H1 (cell line): ENCODE results near the gene TMEM203. TPM values are rescaled to one million over a fixed set of nuclear protein-coding genes. Genes with fewer than 3 reads are reported as not detected.

Experiments used
- CTCF ChIA-PET: fragments of 300-600 bp; sonication (Branson Sonifier 250); formaldehyde crosslinking; loops from one replicate; lab custom pipeline; 2021; ENCODE audit not compliant: partially characterized antibody; lab: Charles Lee
- POLR2A ChIA-PET: fragments of 300-600 bp; sonication (Branson Sonifier 250); formaldehyde crosslinking; loops from one replicate; lab custom pipeline; 2021; ENCODE audit warnings: inconsistent platforms; ENCODE audit not compliant: partially characterized antibody; lab: Charles Lee
- DNase-seq, 2 experiments: peaks; one replicate each; pipeline versions ENCODE4 v3.0.0 to v3.0.0-alpha.2; 2010 to 2022; ENCODE audit warnings: low spot score in 2 of 2, low read depth in 1 of 2, mixed read lengths in 1 of 2
- FAIRE-seq: peaks from 2 replicates; lab custom pipeline; 2011; peaks lifted over from hg19 to GRCh38; lab: Jason Lieb, UNC
- H2AFZ ChIP-seq: 2 replicates; pipeline ENCODE4 v1.8.1; 2012; ENCODE audit warnings: low read length, inconsistent platforms
- H2AK5ac ChIP-seq: 2 replicates; pipeline ENCODE4 v1.6.1; 2013; ENCODE audit warnings: low read depth, low read length
- H2BK120ac ChIP-seq: replicated peaks from 2 replicates; pipeline ENCODE3; 2013; ENCODE audit warnings: low read depth, low read length, inconsistent platforms
- H2BK12ac ChIP-seq: 2 replicates; pipeline ENCODE4 v1.6.1; 2013; ENCODE audit warnings: low read depth, low read length
- H2BK15ac ChIP-seq: 2 replicates; pipeline ENCODE4 v1.6.1; 2013; ENCODE audit warnings: low read length
- H2BK20ac ChIP-seq: 2 replicates; pipeline ENCODE4 v1.6.1; 2013; ENCODE audit warnings: low read length
- H2BK5ac ChIP-seq: 2 replicates; pipeline ENCODE4 v1.6.1; 2013; ENCODE audit warnings: low read depth, low read length
- H3K14ac ChIP-seq: 2 replicates; pipeline ENCODE4 v1.6.1; 2013; ENCODE audit warnings: inconsistent platforms; ENCODE audit not compliant: insufficient read length
- H3K18ac ChIP-seq: 2 replicates; pipeline ENCODE4 v1.6.1; 2013; ENCODE audit warnings: low read length; ENCODE audit errors: extremely low read depth
- H3K23ac ChIP-seq: 2 replicates; pipeline ENCODE4 v1.6.1; 2013; ENCODE audit warnings: inconsistent platforms; ENCODE audit not compliant: insufficient read length
- H3K23me2 ChIP-seq: 2 replicates; pipeline ENCODE4 v1.6.1; 2013; ENCODE audit warnings: low read depth, low read length
- H3K27ac ChIP-seq: 2 replicates; pipeline ENCODE4 v1.6.1; 2011; ENCODE audit warnings: low read depth, low read length, inconsistent platforms
- H3K27me3 ChIP-seq, 4 experiments: replicated peaks in 1 of 4; 1 replicate in 1 of 4; 2 replicates in 3 of 4; pipeline versions ENCODE4 v1.6.1 to v1.8.1; 2011 to 2013; ENCODE audit warnings: low read length in 3 of 4, mild to moderate bottlenecking in 3 of 4, inconsistent platforms in 2 of 4, mixed read lengths in 2 of 4, moderate library complexity in 1 of 4; ENCODE audit not compliant: control insufficient read depth in 3 of 4, insufficient read depth in 3 of 4; ENCODE audit errors: extremely low read depth in 1 of 4
- H3K36me3 ChIP-seq, 4 experiments: 2 replicates each; pipeline versions ENCODE4 v1.6.1 to v1.8.1; 2011 to 2013; ENCODE audit warnings: mild to moderate bottlenecking in 4 of 4, low read length in 3 of 4, moderate library complexity in 2 of 4, control low read depth in 1 of 4, inconsistent platforms in 1 of 4; ENCODE audit not compliant: insufficient read depth in 4 of 4, control insufficient read depth in 2 of 4
- H3K4ac ChIP-seq: replicated peaks from 2 replicates; pipeline ENCODE3; 2013; ENCODE audit warnings: low read length, low read depth, mixed read lengths, inconsistent platforms; ENCODE audit not compliant: insufficient read length
- H3K4me1 ChIP-seq, 4 experiments: replicated peaks in 1 of 4; 1 replicate in 1 of 4; 2 replicates in 3 of 4; pipeline versions ENCODE4 v1.6.1 to v1.8.1; 2011 to 2013; ENCODE audit warnings: low read length in 3 of 4, inconsistent platforms in 2 of 4, mixed read lengths in 1 of 4; ENCODE audit not compliant: insufficient read depth in 4 of 4, control insufficient read depth in 3 of 4
- H3K4me2 ChIP-seq, 2 experiments: 2 replicates each; pipeline versions ENCODE4 v1.6.1 to v1.8.1; 2011 to 2013; ENCODE audit warnings: low read depth in 2 of 2, low read length in 2 of 2, control low read depth in 1 of 2, inconsistent platforms in 1 of 2, mild to moderate bottlenecking in 1 of 2; ENCODE audit not compliant: insufficient read depth in 1 of 2
- H3K4me3 ChIP-seq, 4 experiments: fragments of 200-600, 300-600 bp in 1 of 4; sonication (generic), shearing (Covaris generic), sonication (Bioruptor Twin) in 1 of 4; 2 replicates each; pipeline versions ENCODE4 v1.5.1 to v1.8.1; 2011 to 2016; ENCODE audit warnings: low read length in 4 of 4, low read depth in 3 of 4, control low read depth in 2 of 4, inconsistent platforms in 2 of 4, mild to moderate bottlenecking in 2 of 4, mixed read lengths in 1 of 4, moderate library complexity in 1 of 4; ENCODE audit not compliant: insufficient read depth in 2 of 4; ENCODE audit errors: extremely low read depth in 1 of 4
- H3K56ac ChIP-seq: replicated peaks from 2 replicates; pipeline ENCODE3; 2013; ENCODE audit warnings: low read depth, mild to moderate bottlenecking, mixed read lengths, low read length, inconsistent platforms; ENCODE audit not compliant: insufficient read length
- H3K79me1 ChIP-seq: 2 replicates; pipeline ENCODE4 v1.6.1; 2013; ENCODE audit warnings: low read depth, low read length, control low read depth
- H3K79me2 ChIP-seq, 2 experiments: 2 replicates each; pipeline versions ENCODE4 v1.6.1 to v1.8.1; 2012 to 2013; ENCODE audit warnings: low read length in 2 of 2, mild to moderate bottlenecking in 2 of 2, inconsistent platforms in 1 of 2; ENCODE audit not compliant: insufficient read depth in 2 of 2, control insufficient read depth in 1 of 2
- H3K9ac ChIP-seq, 4 experiments: replicated peaks in 1 of 4; 1 replicate in 1 of 4; 2 replicates in 3 of 4; pipeline versions ENCODE4 v1.6.1 to v1.8.1; 2011 to 2013; ENCODE audit warnings: low read depth in 3 of 4, low read length in 3 of 4, control low read depth in 2 of 4, mild to moderate bottlenecking in 2 of 4, moderate library complexity in 2 of 4, inconsistent platforms in 1 of 4; ENCODE audit errors: extremely low read depth in 1 of 4
- H3K9me3 ChIP-seq, 2 experiments: 2 replicates each; pipeline versions ENCODE4 v1.6.1 to v1.8.1; 2012 to 2013; ENCODE audit warnings: mild to moderate bottlenecking in 2 of 2, moderate library complexity in 2 of 2, control low read depth in 1 of 2, inconsistent platforms in 1 of 2, low read depth in 1 of 2, low read length in 1 of 2, mixed read lengths in 1 of 2; ENCODE audit not compliant: insufficient read depth in 2 of 2
- H4K20me1 ChIP-seq, 2 experiments: replicated peaks in 1 of 2; 2 replicates each; pipeline versions ENCODE3 to v1.8.1; 2011 to 2013; ENCODE audit warnings: inconsistent platforms in 2 of 2, low read length in 2 of 2, mild to moderate bottlenecking in 1 of 2; ENCODE audit not compliant: insufficient read depth in 2 of 2, control insufficient read depth in 1 of 2
- H4K5ac ChIP-seq: 2 replicates; pipeline ENCODE4 v1.6.1; 2013; ENCODE audit warnings: low read length, low read depth, mixed read lengths, inconsistent platforms; ENCODE audit not compliant: insufficient read length
- H4K8ac ChIP-seq: 2 replicates; pipeline ENCODE4 v1.8.0; 2013; ENCODE audit warnings: mild to moderate bottlenecking, moderate library complexity, low read length, inconsistent platforms; ENCODE audit not compliant: insufficient read depth; ENCODE audit errors: extremely low read depth
- H4K91ac ChIP-seq: replicated peaks from 2 replicates; pipeline ENCODE3; 2013; ENCODE audit warnings: low read length, mixed read lengths, inconsistent platforms; ENCODE audit not compliant: insufficient read length
- CHD2 ChIP-seq: IDR thresholded peaks from 2 replicates; pipeline ENCODE4 v1.6.1; 2012; ENCODE audit warnings: low read length, improper control_type of control experiment
- SP1 ChIP-seq: IDR thresholded peaks from 2 replicates; pipeline ENCODE4 v1.6.1; 2011; ENCODE audit warnings: low read depth, low read length
- TAF1 ChIP-seq: IDR thresholded peaks from 2 replicates; pipeline ENCODE4 v1.6.1; 2011; ENCODE audit warnings: mild to moderate bottlenecking, low read depth, low read length
- WGBS, 2 experiments: shearing (Covaris generic) in 1 of 2; methylation state at CpG; one replicate each; pipeline versions ENCODE4 v1.1.6 to v1.1.7; 2013 to 2015; ENCODE audit warnings: low lambda C conversion rate in 2 of 2, mixed read lengths in 2 of 2, inconsistent platforms in 1 of 2, low coverage in 1 of 2, missing lambda C conversion rate in 1 of 2; ENCODE audit not compliant: insufficient replicate concordance in 2 of 2, insufficient coverage in 1 of 2, insufficient read length in 1 of 2; ENCODE audit errors: extremely low coverage in 1 of 2, missing lambda C conversion rate in 1 of 2; 5-methylcytosine and 5-hydroxymethylcytosine counted together
- polyA plus RNA-seq, 7 experiments: library from polyadenylated mRNA; depleted of rRNA in 3 of 7; stranded (reverse) in 5 of 7; unstranded in 2 of 7; fragments of >200 nt in 5 of 7; fragments of 200-250 nt in 2 of 7; gene quantifications; 1 replicate in 5 of 7; 2 replicates in 1 of 7; 4 replicates in 1 of 7; pipeline versions ENCODE4 v1.2.1 to v1.2.3, GENCODE V29; 2011 to 2013; ENCODE audit warnings: missing spikeins in 2 of 7, mixed read lengths in 2 of 7
- total RNA-seq: library from RNA; stranded (reverse); fragmentation: NEBNext Ultra II Directional; extraction: Animal tissue kit (Norgen Biotek cat#: 25700); gene quantifications from 2 replicates; pipeline ENCODE4 v1.2.1, GENCODE V29; 2021
- TF ChIP-seq, protein P1 (sequence below), 3 experiments: IDR thresholded peaks; 1 replicate in 2 of 3; 2 replicates in 1 of 3; pipeline versions ENCODE4 v1.5.1 to v1.6.1; 2011; ENCODE audit warnings: low read length in 3 of 3, mild to moderate bottlenecking in 3 of 3, inconsistent platforms in 2 of 3, low read depth in 1 of 3, moderate library complexity in 1 of 3; ENCODE audit not compliant: insufficient read depth in 1 of 3; ENCODE audit errors: control extremely low read depth in 1 of 3

Gene TMEM203
- total and polyA plus RNA-seq, 2 of the 8 experiments (the other 6 are each of a cell fraction or from before 2014, with no cell fraction given), result 44.1 to 57.1 TPM

DNA sequence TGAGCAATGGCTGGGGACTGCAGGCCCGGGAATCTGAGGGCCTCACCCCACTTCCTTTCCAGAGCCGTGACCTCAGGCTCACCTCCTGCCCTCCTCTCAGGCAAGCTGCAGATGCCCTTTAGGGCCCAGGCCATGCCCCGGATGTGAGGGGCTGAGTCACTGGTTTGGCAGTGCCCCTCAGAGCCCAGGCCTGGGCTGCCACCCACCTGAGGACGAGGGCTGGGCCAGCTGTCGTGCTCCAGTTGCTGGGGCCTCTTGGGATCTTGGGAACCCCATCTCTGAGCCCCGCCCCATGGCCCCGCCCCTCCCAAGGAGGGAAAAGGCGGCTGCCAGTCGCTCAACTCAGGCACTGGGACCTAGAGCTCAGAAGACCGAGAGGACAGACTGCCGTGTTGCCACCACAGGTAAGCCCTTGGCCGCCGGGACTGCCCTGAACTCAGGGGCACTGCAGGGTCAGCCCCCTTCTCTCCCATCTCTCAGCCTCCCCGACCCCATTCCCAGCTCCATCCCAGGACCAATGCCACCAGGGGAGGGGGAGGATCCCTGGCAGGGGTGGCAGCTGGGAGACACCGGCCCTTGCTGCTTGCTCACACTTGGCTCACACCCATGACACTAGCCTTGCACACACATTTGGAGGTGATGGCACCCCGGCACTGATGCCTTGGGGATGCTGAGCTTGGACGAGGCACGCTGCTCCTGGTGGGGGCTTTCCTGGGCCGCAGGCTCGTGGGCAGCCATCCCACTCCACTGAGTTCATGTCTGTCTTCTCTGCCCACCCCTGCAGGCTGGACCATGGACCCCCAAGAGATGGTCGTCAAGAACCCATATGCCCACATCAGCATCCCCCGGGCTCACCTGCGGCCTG, 19.6 kb upstream of the TMEM203 start, which contains the start of gene CYSRT1:
TSS of gene CYSRT1 (plus strand) at position 345 of the 865 bp plus-strand sequence. CDS start at position 793, 448 bp downstream.
- FAIRE-seq, result no peak
- 76% methylated on average over 19 of the region's 23 CpGs; no CpG with 5 or more reads in 1 of the 2 experiments for WGBS, 2 experiments

More for the DNA sequence above, 19.6 kb upstream of the TMEM203 start, which contains the start of gene CYSRT1:
- no peak within 1 kb of the TSS for H3K14ac ChIP-seq
- H3K4ac ChIP-seq, result peak within 1 kb of the TSS; percentile 53
- H2BK12ac ChIP-seq, result peak within 1 kb of the TSS; percentile 80; the same call in 1 of the 2 replicates
- H3K27ac ChIP-seq, result no peak within 1 kb of the TSS
- peak within 1 kb of the TSS; percentile 81; the same call in 1 of the 2 replicates for H2BK15ac ChIP-seq
- POLR2A ChIA-PET, result interaction anchor here (1.2 to 69.9 kb wide), 5 partner anchors 18 to 112 kb away, joined by 3 to 1462 read pairs (median 19); partner anchors contain the start of genes ANAPC2, NDOR1, NELFB and SSNA1
- H3K56ac ChIP-seq, result no peak within 1 kb of the TSS
- H2AK5ac ChIP-seq, result no peak within 1 kb of the TSS; the same call in 1 of the 2 replicates
- H2BK5ac ChIP-seq, result peak within 1 kb of the TSS; percentile 90; the same call in 1 of the 2 replicates
- peaks cover 0 to 1% of the 10 kb centered on the region in 2 experiments for H4K20me1 ChIP-seq
- H3K79me1 ChIP-seq, result no peaks in the 10 kb centered on the region
- H3K9ac ChIP-seq, result no peak within 1 kb of the TSS; a peak in 3 of 7 replicates
- no peaks in the 10 kb centered on the region for H3K9me3 ChIP-seq
- no peak within 1 kb of the TSS for H2BK20ac ChIP-seq
- CTCF ChIA-PET, result interaction anchor here (0.7 to 20.2 kb wide), 13 partner anchors 12 to 437 kb away, joined by 3 to 204 read pairs (median 5); partner anchors contain the start of genes ANAPC2, SSNA1 and TUBB4B
- peak within 1 kb of the TSS; percentile 91 for H4K91ac ChIP-seq
- no peak within 1 kb of the TSS for H4K5ac ChIP-seq
- TF ChIP-seq CHD2 (no peak), SP1 (no peak), TAF1 (0 out of 2 replicates have a peak, but pooled peaks have one; percentile 18)
- TF ChIP-seq, protein P1, sequence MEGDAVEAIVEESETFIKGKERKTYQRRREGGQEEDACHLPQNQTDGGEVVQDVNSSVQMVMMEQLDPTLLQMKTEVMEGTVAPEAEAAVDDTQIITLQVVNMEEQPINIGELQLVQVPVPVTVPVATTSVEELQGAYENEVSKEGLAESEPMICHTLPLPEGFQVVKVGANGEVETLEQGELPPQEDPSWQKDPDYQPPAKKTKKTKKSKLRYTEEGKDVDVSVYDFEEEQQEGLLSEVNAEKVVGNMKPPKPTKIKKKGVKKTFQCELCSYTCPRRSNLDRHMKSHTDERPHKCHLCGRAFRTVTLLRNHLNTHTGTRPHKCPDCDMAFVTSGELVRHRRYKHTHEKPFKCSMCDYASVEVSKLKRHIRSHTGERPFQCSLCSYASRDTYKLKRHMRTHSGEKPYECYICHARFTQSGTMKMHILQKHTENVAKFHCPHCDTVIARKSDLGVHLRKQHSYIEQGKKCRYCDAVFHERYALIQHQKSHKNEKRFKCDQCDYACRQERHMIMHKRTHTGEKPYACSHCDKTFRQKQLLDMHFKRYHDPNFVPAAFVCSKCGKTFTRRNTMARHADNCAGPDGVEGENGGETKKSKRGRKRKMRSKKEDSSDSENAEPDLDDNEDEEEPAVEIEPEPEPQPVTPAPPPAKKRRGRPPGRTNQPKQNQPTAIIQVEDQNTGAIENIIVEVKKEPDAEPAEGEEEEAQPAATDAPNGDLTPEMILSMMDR (IDR thresholded peaks at IDR 0.05; ENCODE audit: control extremely low read depth in 1 of 3, insufficient read depth in 1 of 3, low read depth in 1 of 3, low read length in 3 of 3), result no peak
- no peaks in the 10 kb centered on the region for H3K79me2 ChIP-seq
- no peak within 1 kb of the TSS for H3K23ac ChIP-seq
- peaks cover 18% of the 10 kb centered on the region; the same call in 1 of the 2 replicates for H3K23me2 ChIP-seq
- H2BK120ac ChIP-seq, result no peak within 1 kb of the TSS
- peaks cover 0 to 24% (median 10%) of the 10 kb centered on the region in 4 experiments; a peak in 5 of 7 replicates for H3K4me1 ChIP-seq
- DNase-seq, result peak in 1 of 2 experiments; percentile 52
- no peak within 1 kb of the TSS for H3K18ac ChIP-seq
- no peaks in the 10 kb centered on the region for H3K36me3 ChIP-seq
- peak within 1 kb of the TSS; percentile 70 to 77 for H3K4me2 ChIP-seq
- no peak within 1 kb of the TSS; the same call in 1 of the 2 replicates for H2AFZ ChIP-seq
- peak within 1 kb of the TSS; percentile 82 for H4K8ac ChIP-seq
- no peaks in the 10 kb centered on the region; a peak in 2 of 7 replicates for H3K27me3 ChIP-seq
- peak within 1 kb of the TSS; percentile 67 to 92 (median 79) for H3K4me3 ChIP-seq
